SK-N-SH treated with all-trans-retinoic acid at 6 μM for 48 hours (cell line): Measurements from ENCODE around the gene ACACB.

Source experiments
- ARNTL ChIP-seq: fragments of 450-650 bp; formaldehyde crosslinking; IDR thresholded peaks from 2 replicates; pipeline ENCODE4 v1.5.0; 2020; ENCODE audit warnings: low read depth, mild to moderate bottlenecking, moderate library complexity, borderline replicate concordance
- CSDC2 ChIP-seq: fragments of 250-450 bp; sonication (Bioruptor Pico); IDR thresholded peaks from 2 replicates; pipeline ENCODE4 v1.5.0; 2020; ENCODE audit warnings: mild to moderate bottlenecking, moderate library complexity
- CSRNP3 ChIP-seq: fragments of 250-450 bp; sonication (Bioruptor Pico); IDR thresholded peaks from 2 replicates; pipeline ENCODE4 v1.5.1; 2021; ENCODE audit warnings: mild to moderate bottlenecking, moderate library complexity
- OSR1 ChIP-seq: fragments of 250-450 bp; sonication (Bioruptor Pico); IDR thresholded peaks from 2 replicates; pipeline ENCODE4 v1.8.0; 2022; ENCODE audit warnings: moderate library complexity, mild to moderate bottlenecking, inconsistent platforms
- PATZ1 ChIP-seq: fragments of 250-450 bp; sonication (Bioruptor Pico); IDR thresholded peaks from 2 replicates; pipeline ENCODE4 v1.8.0; 2020; ENCODE audit warnings: mild to moderate bottlenecking, moderate library complexity, borderline replicate concordance
- PPARA ChIP-seq: fragments of 250-450 bp; sonication (Bioruptor Pico); IDR thresholded peaks from 2 replicates; pipeline ENCODE4 v1.5.0; 2020; ENCODE audit warnings: mild to moderate bottlenecking, borderline replicate concordance
- RARB ChIP-seq: fragments of 250-450 bp; sonication (Bioruptor Pico); IDR thresholded peaks from 2 replicates; pipeline ENCODE4 v1.8.0; 2021; ENCODE audit warnings: mild to moderate bottlenecking, moderate library complexity
- TOX ChIP-seq: fragments of 250-450 bp; sonication (Bioruptor Pico); IDR thresholded peaks from 2 replicates; pipeline ENCODE4 v1.8.0; 2021; ENCODE audit warnings: mild to moderate bottlenecking, moderate library complexity, borderline replicate concordance
- TSHZ2 ChIP-seq: fragments of 250-450 bp; sonication (Bioruptor Pico); IDR thresholded peaks from 2 replicates; pipeline ENCODE4 v1.5.0; 2020; ENCODE audit warnings: mild to moderate bottlenecking, moderate library complexity
- ZFP3 ChIP-seq: fragments of 250-450 bp; sonication (Bioruptor Pico); IDR thresholded peaks from 2 replicates; pipeline ENCODE4 v1.5.0; 2020; ENCODE audit warnings: mild to moderate bottlenecking, moderate library complexity
- ZFP30 ChIP-seq: fragments of 450-650 bp; formaldehyde crosslinking; IDR thresholded peaks from 2 replicates; pipeline ENCODE4 v1.5.0; 2022; ENCODE audit warnings: mild to moderate bottlenecking, moderate library complexity
- ZNF70 ChIP-seq: fragments of 450-650 bp; formaldehyde crosslinking; IDR thresholded peaks from 2 replicates; pipeline ENCODE4 v1.5.0; 2020; ENCODE audit warnings: mild to moderate bottlenecking, moderate library complexity
- ZNF8 ChIP-seq: fragments of 450-650 bp; formaldehyde crosslinking; IDR thresholded peaks from 2 replicates; pipeline ENCODE4 v1.5.0; 2020; ENCODE audit warnings: mild to moderate bottlenecking, moderate library complexity

DNA sequence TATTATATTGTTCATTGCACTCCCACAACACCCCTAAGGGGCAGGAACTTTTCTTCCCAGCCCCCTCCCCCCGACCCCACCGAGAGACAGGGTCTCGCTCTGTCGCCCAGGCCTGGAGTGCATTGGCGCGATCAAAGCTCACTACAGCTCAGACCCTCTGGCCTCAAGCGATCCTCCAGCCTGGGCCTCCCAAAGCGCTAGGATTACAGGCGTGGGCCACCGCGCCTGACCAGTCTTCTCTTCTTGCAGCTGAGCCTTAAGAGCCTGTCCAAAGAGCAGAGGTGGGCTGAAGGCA lies 19.3 kb upstream of the ACACB start:
- no peak for TF ChIP-seq RARB
- no peak for TF ChIP-seq ZFP3 (CRISPR knock-in tag)
- TF ChIP-seq PPARA (CRISPR knock-in tag) = no peak
- no peak for TF ChIP-seq ARNTL (CRISPR knock-in tag)
- no peak for TF ChIP-seq ZFP30 (CRISPR knock-in tag)
- no peak for TF ChIP-seq ZNF8 (CRISPR knock-in tag)
- no peak for TF ChIP-seq PATZ1 (CRISPR knock-in tag)
- TF ChIP-seq ZNF70 (CRISPR knock-in tag) = no peak
- TF ChIP-seq TOX (CRISPR knock-in tag) = no peak
- no peak for TF ChIP-seq CSDC2 (CRISPR knock-in tag)
- TF ChIP-seq OSR1 = no peak
- no peak for TF ChIP-seq TSHZ2
- no peak for TF ChIP-seq CSRNP3
